Prostate gland (tissue), 2 donors: ENCODE measurements around the gene KLRC3. TPM values are rescaled to one million over a fixed set of nuclear protein-coding genes. Genes with fewer than 3 reads are reported as not detected.
"Not testable (repeated sequence)": the region's sequence is repeated elsewhere in the genome, so short reads cannot be mapped to it uniquely, and the experiment has no call there.

Experiments
- DNase-seq: peaks from one replicate; pipeline ENCODE4 v3.0.0-alpha.2; 2019; ENCODE audit warnings: low spot score
- H3K27ac ChIP-seq, 2 donors: fragments of 200-600 bp; sonication (generic); 2 replicates each; pipeline ENCODE4 v1.5.1; 2017 to 2019
- H3K27me3 ChIP-seq: fragments of 200-600 bp; sonication (generic); replicated peaks from 2 replicates; pipeline ENCODE4 v1.5.1; 2019; ENCODE audit not compliant: insufficient read depth
- H3K36me3 ChIP-seq, 2 donors: fragments of 200-600 bp; sonication (generic); 1 replicate in 1 of 2; 2 replicates in 1 of 2; pipeline versions ENCODE4 v1.5.1 to v1.8.1; 2017 to 2019
- H3K4me1 ChIP-seq: fragments of 200-600 bp; sonication (generic); replicated peaks from 2 replicates; pipeline ENCODE4 v1.5.1; 2019
- H3K4me3 ChIP-seq, 2 donors: fragments of 200-600 bp; sonication (generic); 2 replicates each; pipeline ENCODE4 v1.5.1; 2017 to 2019
- H3K9me3 ChIP-seq: fragments of 200-600 bp; sonication (generic); 2 replicates; pipeline ENCODE4 v1.5.1; 2017
- POLR2A ChIP-seq: fragments of 450-650 bp; IDR thresholded peaks from one replicate; pipeline ENCODE4 v1.6.1; 2016; ENCODE audit warnings: antibody characterized with exemption, mild to moderate bottlenecking
- POLR2AphosphoS5 ChIP-seq: sonication (generic); formaldehyde crosslinking; IDR thresholded peaks from one replicate; pipeline ENCODE4 v1.6.1; 2017; ENCODE audit warnings: antibody characterized with exemption
- WGBS: methylation state at CpG from one replicate; pipeline ENCODE4 v1.1.5; 2018; 5-methylcytosine and 5-hydroxymethylcytosine counted together
- intact Hi-C: fragments of 100-400 bp; cut with DNase I; formaldehyde crosslinking; loops from one replicate; pipeline ENCODE4 v1.14.2; 2022
- total RNA-seq, 2 donors: library from RNA; depleted of rRNA; stranded (reverse); fragments of >200 nt; gene quantifications; one replicate each; pipeline ENCODE4 v1.1.0, GENCODE V29; 2016
- TF ChIP-seq, protein P1 (sequence below), 4 experiments: fragments of 200-600 bp in 2 of 4; fragments of 450-650 bp in 2 of 4; sonication (generic) in 2 of 4; IDR thresholded peaks; 1 replicate in 3 of 4; 2 replicates in 1 of 4; pipeline ENCODE4 v1.5.1; 2016 to 2019; ENCODE audit warnings: antibody characterized with exemption in 4 of 4, mild to moderate bottlenecking in 2 of 4, moderate library complexity in 2 of 4

KLRC3 gene
- total RNA-seq, 2 donors from 2014 or later = not detected

- H3K4me1 ChIP-seq = no peaks in the 10 kb centered on the region
- WGBS = 95% methylated on average over 5 of the region's 5 CpGs
- intact Hi-C loops = no loop called here
- no peak for DNase-seq
- H3K36me3 ChIP-seq = no peaks in the 10 kb centered on the region
- no peak overlapping the region for H3K27ac ChIP-seq
- TF ChIP-seq POLR2AphosphoS5 = no peak
- no peak for TF ChIP-seq POLR2A
- no peak overlapping the region for H3K4me3 ChIP-seq
- no peaks in the 10 kb centered on the region for H3K27me3 ChIP-seq
- H3K9me3 ChIP-seq = no peaks in the 10 kb centered on the region
Measured at GRCh38 chr12:10405294-10405693, 15.1 kb downstream of the KLRC3 start.

DNA sequence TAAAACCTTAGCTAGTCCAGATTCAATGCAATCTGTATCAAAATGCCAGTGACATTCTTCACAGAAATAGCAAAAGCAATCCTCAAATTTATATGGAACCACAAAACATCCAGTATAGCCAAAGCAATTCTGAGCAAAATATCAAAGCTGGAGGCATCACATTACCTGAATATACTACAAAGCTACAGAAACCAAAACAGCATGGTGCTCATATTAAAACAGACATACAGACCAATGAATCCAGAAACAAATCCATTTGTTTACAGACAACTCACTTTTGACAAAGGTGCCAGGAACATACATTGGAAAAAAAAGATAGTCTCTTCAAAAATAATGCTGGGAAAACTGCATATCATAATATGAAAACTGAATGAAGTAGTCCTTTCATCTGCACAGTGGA lies 15.6 kb downstream of the KLRC3 start:
- Histone ChIP-seq H3K4me1 (no peaks in the 10 kb centered on the region), H3K27me3 (no peaks in the 10 kb centered on the region), H3K4me3 (no peak overlapping the region), H3K27ac (no peak overlapping the region), H3K9me3 (no peaks in the 10 kb centered on the region), H3K36me3 (no peaks in the 10 kb centered on the region)
- intact Hi-C loops = no loop called here
- DNase-seq = no peak
- no peak for TF ChIP-seq POLR2AphosphoS5
- no peak for TF ChIP-seq POLR2A
- TF ChIP-seq, protein P1, sequence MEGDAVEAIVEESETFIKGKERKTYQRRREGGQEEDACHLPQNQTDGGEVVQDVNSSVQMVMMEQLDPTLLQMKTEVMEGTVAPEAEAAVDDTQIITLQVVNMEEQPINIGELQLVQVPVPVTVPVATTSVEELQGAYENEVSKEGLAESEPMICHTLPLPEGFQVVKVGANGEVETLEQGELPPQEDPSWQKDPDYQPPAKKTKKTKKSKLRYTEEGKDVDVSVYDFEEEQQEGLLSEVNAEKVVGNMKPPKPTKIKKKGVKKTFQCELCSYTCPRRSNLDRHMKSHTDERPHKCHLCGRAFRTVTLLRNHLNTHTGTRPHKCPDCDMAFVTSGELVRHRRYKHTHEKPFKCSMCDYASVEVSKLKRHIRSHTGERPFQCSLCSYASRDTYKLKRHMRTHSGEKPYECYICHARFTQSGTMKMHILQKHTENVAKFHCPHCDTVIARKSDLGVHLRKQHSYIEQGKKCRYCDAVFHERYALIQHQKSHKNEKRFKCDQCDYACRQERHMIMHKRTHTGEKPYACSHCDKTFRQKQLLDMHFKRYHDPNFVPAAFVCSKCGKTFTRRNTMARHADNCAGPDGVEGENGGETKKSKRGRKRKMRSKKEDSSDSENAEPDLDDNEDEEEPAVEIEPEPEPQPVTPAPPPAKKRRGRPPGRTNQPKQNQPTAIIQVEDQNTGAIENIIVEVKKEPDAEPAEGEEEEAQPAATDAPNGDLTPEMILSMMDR (IDR thresholded peaks at IDR 0.05) = no peak

DNA sequence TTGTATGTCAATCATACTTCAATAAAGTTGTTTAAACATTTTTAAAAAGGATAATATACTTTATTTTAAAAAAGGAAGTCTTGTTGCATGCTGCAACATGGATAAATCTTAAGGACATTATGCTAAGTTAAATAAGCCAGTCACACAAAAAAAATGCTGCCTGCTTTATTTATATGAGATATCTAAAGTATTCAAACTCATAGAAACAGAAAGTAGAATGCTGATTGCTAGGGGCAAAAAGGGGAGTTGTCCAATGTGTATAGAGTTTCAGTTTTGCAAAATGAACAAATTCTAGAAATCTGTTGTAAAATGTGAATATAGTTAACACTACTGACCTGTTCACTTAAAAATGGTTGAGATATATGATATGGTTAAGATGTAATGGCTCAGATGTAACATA lies 19.6 kb downstream of the KLRC3 start:
- no peak overlapping the region for H3K4me3 ChIP-seq
- H3K9me3 ChIP-seq = no peaks in the 10 kb centered on the region
- H3K27ac ChIP-seq = no peak overlapping the region
- DNase-seq = no peak
- intact Hi-C loops = no loop called here
- H3K4me1 ChIP-seq = no peaks in the 10 kb centered on the region
- no peaks in the 10 kb centered on the region for H3K36me3 ChIP-seq
- TF ChIP-seq POLR2A (no peak), POLR2AphosphoS5 (no peak)
- TF ChIP-seq, protein P1 (IDR thresholded peaks at IDR 0.05) = no peak
- H3K27me3 ChIP-seq = no peaks in the 10 kb centered on the region

DNA sequence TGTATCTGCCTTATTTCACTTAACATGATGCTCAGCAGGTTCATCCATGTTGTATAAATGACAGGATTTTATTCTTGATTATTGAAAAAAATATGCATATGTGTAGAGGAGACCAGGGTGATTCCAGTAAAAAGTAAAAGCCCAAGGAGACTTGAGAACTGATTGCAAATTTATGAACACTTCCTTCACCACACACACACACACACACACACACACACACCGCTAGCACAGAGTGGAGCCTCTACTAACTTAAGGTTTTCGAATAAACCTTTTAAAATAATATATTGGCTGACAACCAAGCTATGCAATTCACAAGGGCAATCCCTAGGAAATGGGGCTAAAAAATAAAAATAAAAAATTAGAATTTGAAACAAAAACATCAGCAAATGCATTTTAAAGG lies 22.2 kb downstream of the KLRC3 start:
- H3K4me3 ChIP-seq = no peak overlapping the region
- no peak overlapping the region for H3K27ac ChIP-seq
- intact Hi-C loops = no loop called here
- H3K27me3 ChIP-seq = no peaks in the 10 kb centered on the region
- H3K4me1 ChIP-seq = peaks cover 4% of the 10 kb centered on the region
- H3K36me3 ChIP-seq = no peaks in the 10 kb centered on the region
- TF ChIP-seq, protein P1 (IDR thresholded peaks at IDR 0.05) = no peak
- 90% methylated on average over 2 of the region's 2 CpGs for WGBS
- DNase-seq = no peak
- H3K9me3 ChIP-seq = no peaks in the 10 kb centered on the region

DNA sequence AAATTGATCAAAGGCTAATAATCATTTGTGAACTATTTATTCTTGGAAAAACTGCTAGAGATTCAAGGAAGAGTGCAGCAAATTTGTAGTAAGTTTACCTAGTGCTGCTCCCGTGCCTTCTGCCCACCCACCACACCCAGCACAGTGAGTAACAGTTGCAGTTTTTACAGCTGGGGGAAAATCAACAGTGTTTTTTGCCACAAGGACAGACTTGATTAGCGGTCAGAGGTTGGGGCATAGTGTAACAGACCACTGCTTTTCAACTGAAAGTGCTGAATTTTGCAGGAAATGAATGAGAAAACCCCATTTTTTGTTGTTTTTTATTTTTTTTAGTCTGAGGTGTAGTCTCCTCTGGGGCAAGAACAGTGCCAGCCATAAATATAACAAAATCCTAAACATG lies 23.1 kb downstream of the KLRC3 start:
- H3K36me3 ChIP-seq = no peaks in the 10 kb centered on the region
- no peaks in the 10 kb centered on the region for H3K27me3 ChIP-seq
- no peak overlapping the region for H3K4me3 ChIP-seq
- H3K27ac ChIP-seq = no peak overlapping the region
- DNase-seq = no peak
- TF ChIP-seq, protein P1 (IDR thresholded peaks at IDR 0.05) = no peak
- intact Hi-C loops = no loop called here
- WGBS = 66% methylated on average over 2 of the region's 2 CpGs
- peaks cover 4% of the 10 kb centered on the region for H3K4me1 ChIP-seq
- no peaks in the 10 kb centered on the region for H3K9me3 ChIP-seq

DNA sequence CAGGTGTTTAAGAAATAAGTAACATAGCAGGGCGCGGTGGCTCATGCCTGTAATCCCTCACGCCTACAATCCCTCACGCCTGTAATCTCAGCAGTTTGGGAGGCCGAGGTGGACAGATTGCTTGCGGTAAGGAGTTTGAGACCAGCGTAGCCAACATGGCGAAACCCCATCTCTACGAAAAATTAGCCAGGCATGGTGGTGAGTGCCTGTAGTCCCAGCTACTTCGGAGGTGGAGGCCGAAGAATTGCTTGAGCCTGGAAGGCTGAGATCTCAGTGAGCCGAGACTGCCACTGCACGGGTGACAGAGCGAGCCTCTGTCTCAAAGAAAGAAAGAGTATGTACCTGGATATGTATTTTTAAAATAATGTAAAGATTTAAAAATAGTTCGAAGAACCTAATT lies 24.2 kb downstream of the KLRC3 start:
- WGBS = 90% methylated on average over 15 of the region's 15 CpGs
- intact Hi-C loops, H3K4me3 ChIP-seq, H3K27me3 ChIP-seq, H3K4me1 ChIP-seq, H3K36me3 ChIP-seq, DNase-seq, H3K9me3 ChIP-seq: not testable (repeated sequence)
- H3K27ac ChIP-seq = peak overlapping the region; percentile 71 to 77
